Right lobe of liver (tissue), 4 donors: Measurements from ENCODE around the gene C1GALT1.
"Not testable (repeated sequence)": the region's sequence is repeated elsewhere in the genome, so short reads cannot be mapped to it uniquely, and the experiment has no call there.

Experiments
- POLR2A ChIP-seq: fragments of 450-650 bp; IDR thresholded peaks from one replicate; pipeline ENCODE4 v1.6.1; 2017; ENCODE audit warnings: antibody characterized with exemption, mild to moderate bottlenecking
- TF ChIP-seq, protein P1 (sequence below), 4 donors: fragments of 200-600 bp in 3 of 4; fragments of 450-650 bp in 1 of 4; IDR thresholded peaks; one replicate each; pipeline versions ENCODE4 v1.5.1 to v1.8.0; 2016 to 2022; ENCODE audit warnings: antibody characterized with exemption in 4 of 4, mild to moderate bottlenecking in 2 of 4
- donor health status: DM: no; HTN: no; CAD: no.
- donor health status: DM: no; HTN: no; CAD: no.
- donor health status: DM: no; HTN: yes; CAD: no.

DNA sequence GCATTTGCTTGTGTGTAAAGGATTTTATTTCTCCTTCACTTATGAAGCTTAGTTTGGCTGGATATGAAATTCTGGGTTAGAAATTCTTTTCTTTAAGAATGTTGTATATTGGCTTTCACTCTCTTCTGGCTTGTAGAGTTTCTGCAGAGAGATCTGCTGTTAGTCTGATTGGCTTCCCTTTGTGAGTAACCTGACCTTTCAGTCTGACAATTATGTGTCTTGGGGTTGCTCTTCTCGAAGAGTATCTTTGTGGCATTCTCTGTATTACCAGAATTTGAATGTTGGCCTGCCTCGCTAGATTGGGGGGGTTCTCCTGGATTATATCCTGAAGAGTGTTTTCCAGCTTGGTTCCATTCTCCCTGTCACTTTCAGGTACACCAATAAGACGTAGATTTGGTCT lies 17.9 kb downstream of the C1GALT1 start:
- TF ChIP-seq, protein P1, sequence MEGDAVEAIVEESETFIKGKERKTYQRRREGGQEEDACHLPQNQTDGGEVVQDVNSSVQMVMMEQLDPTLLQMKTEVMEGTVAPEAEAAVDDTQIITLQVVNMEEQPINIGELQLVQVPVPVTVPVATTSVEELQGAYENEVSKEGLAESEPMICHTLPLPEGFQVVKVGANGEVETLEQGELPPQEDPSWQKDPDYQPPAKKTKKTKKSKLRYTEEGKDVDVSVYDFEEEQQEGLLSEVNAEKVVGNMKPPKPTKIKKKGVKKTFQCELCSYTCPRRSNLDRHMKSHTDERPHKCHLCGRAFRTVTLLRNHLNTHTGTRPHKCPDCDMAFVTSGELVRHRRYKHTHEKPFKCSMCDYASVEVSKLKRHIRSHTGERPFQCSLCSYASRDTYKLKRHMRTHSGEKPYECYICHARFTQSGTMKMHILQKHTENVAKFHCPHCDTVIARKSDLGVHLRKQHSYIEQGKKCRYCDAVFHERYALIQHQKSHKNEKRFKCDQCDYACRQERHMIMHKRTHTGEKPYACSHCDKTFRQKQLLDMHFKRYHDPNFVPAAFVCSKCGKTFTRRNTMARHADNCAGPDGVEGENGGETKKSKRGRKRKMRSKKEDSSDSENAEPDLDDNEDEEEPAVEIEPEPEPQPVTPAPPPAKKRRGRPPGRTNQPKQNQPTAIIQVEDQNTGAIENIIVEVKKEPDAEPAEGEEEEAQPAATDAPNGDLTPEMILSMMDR (IDR thresholded peaks at IDR 0.05), result not testable (repeated sequence)
- not testable (repeated sequence) for TF ChIP-seq POLR2A
